NCI-H526 (cell line): ENCODE measurements around the gene SPATS2L.

Experiments used
- DNase-seq, 2 experiments: peaks; one replicate each; lab custom pipeline; 2025; lab: John Stamatoyannopoulos, UW

Gene SPATS2L

DNA sequence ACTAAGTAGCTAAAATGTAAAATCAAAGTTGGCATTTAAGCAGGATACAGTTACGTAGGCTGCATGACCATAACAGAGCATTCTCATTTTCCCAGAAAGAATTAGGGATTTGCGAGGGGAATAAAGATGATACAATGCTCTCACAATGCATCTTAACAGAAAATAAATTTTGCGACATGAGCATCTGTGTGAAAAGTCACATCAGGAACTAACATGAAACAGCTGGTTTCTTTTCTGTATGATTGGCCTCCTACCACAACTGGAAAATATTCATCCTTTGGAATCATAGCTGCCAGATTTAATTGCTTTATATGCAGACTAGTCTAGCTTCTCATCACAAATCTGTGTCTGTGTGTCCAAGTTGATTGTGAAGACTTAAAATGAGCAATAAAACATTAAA lies 137.4 kb downstream of the SPATS2L start:
- no peak for DNase-seq

DNA sequence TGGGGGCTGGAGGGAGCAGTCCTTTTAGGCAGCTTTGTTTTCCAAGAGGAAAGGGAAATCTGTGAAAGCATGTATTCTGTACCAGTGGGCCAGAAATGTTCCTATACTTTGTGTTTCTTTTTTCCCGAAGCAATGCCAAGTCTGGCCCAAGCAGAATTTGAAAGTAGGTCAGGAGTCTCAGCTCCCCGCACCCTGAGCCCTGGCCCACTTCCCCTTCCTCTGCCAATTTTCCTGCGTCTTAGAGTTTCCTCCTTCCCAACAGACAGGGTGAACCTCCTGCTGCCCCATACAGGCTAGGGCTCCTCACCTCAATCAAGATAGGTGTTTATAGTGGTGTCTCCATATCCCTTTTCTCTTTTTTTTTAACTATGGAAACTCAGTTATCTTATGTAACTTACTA lies 138.0 kb downstream of the SPATS2L start:
- no peak for DNase-seq

DNA sequence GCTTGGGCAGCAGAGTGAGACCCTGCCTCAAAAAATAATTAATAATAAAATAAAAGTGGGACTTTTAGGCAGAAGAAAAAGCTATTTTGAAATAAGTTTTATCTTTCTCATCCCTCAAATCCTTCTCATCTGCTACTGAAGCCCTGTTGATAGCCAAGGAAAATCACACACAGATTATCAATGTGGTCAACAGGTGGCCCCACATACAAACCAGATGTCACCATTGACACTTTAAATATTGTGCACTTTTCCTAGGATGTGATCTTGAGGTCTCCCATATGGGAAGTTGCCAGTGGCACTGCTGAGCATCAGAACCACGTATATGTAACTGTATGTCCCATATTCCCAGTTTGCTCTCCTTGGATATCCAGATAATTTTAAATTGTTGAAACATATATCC lies 138.8 kb downstream of the SPATS2L start:
- no peak for DNase-seq

DNA sequence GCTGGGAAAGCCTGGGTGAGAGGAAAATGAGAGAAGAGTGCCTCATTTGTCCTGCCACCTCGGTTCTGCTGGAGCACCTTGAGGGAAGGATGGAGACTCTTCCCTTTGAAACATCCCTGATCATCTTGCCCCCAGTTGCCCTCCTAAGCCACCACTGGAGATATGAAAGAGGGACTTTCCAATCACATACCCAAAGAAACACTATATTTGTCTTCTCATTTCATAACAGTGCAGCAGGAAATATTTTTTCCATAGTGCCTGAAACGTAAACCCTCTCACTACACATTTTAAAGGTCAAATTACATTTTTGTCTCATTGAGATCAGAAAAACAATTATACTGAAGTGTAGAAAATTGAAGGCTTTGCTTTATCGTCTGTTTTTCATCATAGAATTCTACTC lies 140.1 kb downstream of the SPATS2L start:
- no peak for DNase-seq

DNA sequence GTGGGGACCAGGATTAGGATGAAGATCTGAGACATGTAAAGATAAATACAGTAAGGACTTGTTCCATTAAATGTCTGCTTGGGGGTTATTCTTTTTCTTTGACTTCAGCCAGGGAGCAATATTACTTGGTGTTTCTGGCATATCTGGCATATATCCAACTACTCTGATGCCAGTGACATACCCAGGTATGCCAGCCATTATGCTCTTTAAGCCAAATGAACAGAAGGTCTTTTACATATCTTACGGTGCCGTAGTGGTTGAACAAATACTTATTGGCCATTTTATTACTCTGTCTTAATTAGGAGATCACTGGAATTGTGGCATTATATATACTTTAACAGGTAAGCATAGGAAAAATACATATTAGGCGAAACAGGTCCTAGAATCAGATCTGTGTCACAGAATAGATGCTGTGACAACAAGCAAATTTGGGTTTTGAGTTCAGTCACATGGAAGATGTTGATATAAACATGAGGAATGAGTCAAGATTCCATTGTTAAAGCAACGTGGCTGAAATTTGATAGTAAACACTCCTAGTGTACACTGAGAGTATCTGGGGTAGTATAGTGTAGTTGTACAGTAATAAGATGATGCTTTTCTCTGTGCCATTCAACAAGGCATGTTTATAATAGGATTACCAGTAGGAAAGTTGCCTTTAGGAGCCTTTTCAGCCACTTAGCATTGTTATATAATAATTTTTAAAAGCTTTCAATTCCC lies 140.8 kb downstream of the SPATS2L start:
- DNase-seq: no peak

DNA sequence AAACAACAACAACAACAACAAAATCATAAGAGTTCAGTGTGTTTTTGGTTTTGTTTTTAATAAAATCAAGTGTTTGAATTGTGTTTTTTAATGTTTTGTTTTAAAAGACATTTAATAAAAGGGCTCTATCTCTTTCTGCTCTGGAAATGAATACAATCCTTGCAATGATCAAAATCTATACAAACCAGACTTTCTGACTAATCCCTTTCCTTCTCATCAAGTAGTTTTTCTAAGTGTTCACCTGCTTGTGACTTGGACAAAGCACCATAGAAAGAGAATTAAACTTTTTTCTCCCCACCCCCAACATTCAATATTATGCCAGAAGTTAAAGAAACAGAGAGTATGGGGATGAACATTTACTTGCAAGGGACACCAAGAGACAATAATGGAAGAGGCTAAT lies 142.0 kb downstream of the SPATS2L start:
- DNase-seq: no peak

DNA sequence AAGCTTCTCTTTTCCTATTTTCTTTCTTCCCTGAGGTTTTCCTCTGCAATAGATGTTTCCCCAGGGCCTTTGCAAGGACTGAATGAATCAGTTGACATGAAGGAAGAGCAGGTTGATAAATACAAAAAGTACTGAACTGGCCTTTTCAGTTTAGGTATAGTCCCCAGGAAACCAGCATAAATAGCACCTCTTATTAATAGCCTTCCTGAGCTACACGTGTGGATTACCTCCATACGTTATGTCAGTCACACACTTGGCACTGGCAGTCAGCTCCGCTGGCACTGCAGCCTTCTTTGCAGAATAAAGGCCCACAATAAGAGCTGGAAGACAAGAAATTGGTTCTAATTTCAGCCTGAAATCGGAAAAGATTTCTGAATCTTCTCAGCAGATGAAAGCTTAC lies 142.7 kb downstream of the SPATS2L start:
- DNase-seq: no peak

DNA sequence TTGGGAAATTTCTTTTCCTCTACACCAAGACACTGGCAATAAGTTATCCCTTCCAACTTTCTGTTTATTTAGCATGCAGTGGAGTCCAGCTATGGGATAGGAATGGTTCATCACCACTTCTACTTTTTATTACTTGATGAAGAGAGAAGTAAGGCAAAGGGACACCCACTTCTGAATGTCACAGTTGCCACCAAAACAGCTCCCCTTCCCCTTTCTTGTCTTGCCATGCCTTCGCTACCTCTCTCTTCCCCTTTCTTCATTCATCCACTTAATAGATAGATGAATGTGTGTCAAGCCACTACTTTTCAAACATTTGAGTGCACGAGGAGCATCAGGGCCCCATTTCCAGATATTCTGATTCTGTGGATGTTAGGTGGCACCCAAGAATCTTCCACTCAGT lies 143.8 kb downstream of the SPATS2L start:
- no peak for DNase-seq

DNA sequence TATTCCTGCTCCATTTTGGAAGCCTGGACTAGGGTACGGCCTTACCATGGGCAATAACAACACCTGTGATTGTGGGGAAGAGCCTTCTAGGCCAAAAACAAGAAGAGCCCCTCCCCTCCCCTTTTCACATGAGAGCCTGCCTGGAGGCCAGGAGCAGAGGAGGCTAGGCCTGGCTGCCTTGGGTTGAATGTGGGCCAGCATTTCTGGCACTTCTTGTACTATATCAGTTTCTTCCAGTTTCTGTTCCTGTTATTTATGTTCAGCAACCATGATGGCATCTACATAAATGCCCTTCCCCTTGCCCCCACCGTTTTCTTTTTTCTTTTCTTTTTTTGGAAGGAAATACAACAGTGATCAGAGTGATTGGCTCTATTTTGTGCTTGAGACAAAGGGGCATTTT lies 145.0 kb downstream of the SPATS2L start:
- DNase-seq: no peak

DNA sequence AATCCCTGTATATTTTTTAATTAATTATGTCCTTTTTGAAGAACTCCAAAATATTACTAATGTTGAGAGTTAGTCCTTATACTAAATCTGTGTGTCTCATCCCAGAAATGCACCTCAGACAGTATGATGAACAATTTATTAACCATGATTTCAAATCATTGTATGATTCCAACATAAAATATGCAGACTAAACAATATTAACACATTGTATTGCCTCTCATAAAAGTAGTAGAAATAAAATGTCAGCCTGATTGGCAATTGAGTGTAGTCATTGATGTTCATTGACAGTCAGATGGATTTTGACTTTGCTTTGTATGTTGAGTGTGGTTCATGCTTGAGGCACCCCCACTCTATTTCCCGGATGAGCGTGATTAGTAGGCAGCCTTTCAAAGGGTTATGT lies 145.9 kb downstream of the SPATS2L start:
- no peak for DNase-seq

DNA sequence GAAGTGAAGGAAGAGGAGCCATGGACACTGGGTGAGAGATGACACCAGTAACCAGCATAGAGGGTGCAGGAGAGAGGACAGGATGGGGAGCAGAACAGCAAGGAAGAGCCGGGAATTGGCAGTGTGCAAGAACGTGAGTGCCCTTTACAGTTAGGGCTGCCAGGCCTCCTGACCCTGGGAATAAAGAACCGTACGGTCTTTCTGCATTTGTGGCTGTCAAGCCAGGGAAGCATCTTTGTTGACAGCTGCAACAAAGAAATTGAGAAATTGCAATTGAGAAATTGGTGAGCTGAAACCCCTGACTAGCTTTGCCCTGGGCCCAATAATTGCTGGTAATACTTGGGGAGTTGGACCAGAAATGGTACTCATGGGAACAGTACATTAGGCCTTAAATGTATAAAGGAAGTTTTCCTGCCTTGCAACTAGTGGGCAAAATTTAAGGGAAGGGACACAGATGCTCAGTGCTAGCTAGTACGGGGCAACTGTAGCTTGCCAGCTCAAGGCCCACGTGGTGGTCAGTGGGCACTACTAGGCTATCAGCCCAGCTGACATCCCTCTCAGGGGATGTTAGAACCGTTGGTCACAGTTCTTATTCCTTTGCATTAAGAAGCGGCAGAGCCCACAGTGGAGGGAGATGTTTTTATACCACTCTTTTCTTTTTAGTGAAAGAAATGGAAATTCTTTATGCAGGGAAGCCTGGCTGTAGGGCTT lies 146.8 kb downstream of the SPATS2L start:
- DNase-seq: no peak

DNA sequence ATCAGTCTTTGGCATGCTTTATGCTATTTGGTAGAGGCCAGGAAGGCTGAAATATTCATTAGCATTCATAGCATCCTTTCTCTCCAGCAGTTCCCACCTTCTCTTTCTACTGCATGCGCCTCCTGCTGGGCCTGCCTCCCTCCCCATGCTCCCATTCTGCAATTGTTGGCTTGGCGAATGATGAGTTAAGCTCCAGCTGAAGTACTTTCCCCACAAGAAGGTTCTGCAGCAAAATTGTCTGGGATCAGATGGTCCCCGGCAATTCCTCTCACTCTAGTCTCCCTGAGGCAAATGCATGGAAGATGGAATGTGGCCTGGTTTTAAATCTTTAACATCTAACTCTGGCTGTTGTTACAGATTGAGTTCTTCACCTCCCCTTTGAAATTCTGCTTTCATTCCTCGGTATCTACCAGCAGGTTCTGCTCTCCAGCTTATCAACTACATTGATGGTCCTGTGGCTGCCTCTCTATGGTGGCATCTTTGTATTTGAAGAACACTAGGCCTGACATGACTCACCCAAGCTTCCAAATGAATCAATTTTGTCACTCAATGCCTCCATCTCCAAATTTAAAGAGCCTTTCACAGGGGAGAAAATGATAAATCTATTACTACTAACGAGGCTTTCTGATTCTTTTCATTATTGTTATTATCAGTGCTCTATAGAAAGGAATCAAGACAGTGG lies 147.5 kb downstream of the SPATS2L start:
- DNase-seq: no peak

DNA sequence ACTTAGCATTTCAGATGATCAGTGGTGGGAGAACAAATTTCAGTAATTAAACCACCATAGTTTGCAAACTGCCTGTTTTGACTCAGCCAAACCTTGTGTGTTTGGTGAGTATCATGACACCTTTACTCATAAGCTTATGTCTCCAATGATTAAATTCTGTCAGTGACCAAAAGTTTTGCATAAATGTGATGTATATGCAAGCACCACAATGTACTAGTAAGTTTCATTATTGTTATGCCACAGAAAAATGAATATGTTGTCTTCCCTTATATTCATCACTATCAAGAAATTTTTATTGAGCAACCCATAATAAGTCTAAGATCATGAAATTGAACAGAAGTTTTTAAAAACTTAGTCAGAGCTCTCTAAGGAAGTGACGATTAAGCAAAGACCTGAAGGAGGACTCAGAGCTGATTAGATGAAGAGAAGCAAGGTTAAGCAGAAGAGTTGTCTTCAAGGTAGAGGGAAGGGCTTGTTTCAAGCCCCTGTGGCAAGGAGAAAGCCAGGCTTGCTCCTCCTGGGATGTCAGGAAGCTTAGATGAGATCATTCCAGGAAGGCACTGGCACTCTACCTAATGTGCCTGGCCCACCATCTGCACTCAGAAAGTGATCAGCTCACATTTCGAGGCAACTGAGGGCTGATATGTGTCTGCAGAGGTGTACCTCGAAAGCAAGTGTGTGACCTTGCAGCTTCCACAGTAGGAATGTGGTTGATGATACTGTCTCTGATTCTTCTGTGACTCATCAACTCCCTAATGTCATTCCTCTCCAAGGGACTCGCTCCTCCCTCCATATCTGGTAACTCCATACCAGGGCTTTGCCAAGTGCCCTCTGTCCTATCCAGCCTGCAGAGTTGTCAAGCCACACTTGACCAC lies 148.7 kb downstream of the SPATS2L start:
- peak; percentile 24 to 26 for DNase-seq

DNA sequence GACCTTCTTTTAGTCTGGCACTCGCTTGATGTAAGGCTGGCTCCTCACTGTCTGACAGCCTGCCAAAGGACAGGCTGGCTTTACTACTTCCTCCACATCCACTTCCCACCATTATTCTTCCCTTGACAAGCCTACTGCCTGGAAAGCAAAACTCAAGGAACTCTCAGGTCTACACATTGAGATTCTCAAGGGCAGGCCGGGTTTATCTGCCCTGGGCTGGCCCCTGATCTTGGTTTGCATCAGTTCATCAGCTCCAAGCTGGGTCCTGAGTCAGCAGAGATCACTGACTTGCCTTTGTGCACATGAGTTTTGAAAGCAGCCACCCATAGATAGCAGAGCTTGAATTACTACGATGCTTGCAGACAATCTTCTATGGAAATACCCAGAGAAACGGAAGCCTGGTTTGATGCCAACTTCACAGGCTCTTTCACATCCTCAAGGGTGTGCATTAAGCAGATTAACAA lies 149.5 kb downstream of the SPATS2L start:
- DNase-seq: no peak

DNA sequence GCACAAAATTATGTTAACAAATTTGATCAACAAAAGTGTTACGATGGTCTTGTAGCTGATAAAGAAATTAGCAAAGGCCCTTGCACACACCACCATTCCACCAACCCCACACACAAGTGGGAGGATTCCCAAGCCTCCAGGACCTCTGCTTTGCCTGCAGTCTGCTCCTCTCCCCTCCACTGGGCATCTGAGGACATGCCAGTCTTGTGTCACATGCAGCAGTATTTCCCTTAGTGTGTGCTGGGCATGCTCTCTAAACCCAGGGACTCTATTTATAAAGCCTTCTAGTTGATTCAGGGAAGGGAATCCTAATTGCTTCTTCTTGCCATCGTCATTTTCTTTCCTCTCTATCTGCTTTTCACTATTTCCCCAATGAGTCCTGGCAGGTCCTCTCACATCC lies 150.1 kb downstream of the SPATS2L start:
- DNase-seq: no peak

DNA sequence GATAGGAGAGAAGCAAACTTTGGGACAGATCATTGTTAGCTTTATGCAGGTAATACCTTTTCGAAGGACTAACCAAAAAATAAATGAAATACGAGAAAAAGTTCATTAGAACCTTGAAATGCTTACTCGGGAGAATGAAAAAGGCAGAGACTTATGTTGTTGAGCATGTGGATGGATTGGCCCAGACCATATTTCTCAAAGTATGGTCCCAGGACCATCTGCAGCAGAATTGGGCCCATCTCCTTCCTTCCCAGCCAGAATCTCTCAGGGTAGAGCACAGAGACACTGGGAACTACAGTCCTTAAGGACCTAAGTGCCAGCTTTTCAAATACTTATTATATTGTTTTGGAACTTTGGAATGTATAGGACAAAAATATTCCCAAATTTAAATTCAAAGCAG lies 152.6 kb downstream of the SPATS2L start:
- no peak for DNase-seq

DNA sequence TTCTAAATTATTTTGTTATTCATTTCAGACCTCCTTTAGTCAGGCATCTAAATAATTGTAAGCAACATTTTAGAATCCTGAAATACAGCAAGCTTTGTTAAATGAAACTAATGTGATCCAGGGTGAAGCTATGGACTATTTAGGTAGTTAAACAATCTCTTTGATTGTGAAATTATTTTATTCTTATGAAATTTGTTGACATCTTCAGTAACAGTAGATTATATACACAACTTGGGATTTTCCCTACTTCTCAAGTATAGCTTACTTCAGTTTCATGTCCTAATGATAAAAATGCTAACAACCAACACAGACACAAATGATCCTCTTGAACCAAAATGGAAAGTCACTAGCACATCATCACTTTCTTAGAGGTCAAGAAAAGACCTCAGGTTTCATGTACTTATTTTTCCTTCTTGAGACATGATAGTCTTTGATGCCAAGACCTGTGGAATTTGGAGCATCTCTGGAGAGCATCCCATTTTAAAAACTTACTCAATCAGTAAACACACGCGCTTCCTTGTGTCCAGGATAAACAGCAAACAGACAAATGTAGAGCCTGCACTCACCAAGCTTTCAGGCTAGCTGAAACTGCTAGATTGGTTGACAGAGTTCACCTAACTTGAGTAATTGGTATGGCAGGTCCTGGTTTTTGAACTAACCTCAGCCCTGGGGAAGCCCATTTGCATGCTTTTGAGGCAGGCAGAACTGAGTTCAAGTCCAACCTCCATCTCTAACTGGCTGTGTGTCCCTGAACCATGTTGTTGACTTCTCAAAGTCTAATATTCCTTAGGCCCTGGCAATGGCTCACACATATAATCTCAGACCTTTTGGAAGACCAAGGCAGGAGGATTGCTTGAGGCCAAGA lies 155.6 kb downstream of the SPATS2L start:
- no peak for DNase-seq

DNA sequence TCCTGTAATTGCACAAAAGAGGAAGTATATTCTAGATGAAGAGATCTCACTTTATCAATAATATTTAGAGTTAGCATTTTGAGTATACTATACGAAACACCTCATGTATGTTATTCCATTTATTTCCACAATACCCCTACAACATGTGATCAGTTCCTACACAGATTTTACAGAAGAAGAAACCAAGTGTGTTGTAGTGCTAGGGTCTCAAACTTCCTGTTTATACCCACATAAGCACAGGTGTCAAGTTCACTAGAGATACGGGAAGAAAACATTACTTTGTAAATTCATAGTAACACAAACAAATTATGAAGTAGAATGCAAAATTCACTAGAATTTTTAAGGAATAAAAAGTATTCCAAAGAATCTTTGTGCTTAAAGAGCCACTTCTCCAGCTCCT lies 157.0 kb downstream of the SPATS2L start:
- DNase-seq: no peak

DNA sequence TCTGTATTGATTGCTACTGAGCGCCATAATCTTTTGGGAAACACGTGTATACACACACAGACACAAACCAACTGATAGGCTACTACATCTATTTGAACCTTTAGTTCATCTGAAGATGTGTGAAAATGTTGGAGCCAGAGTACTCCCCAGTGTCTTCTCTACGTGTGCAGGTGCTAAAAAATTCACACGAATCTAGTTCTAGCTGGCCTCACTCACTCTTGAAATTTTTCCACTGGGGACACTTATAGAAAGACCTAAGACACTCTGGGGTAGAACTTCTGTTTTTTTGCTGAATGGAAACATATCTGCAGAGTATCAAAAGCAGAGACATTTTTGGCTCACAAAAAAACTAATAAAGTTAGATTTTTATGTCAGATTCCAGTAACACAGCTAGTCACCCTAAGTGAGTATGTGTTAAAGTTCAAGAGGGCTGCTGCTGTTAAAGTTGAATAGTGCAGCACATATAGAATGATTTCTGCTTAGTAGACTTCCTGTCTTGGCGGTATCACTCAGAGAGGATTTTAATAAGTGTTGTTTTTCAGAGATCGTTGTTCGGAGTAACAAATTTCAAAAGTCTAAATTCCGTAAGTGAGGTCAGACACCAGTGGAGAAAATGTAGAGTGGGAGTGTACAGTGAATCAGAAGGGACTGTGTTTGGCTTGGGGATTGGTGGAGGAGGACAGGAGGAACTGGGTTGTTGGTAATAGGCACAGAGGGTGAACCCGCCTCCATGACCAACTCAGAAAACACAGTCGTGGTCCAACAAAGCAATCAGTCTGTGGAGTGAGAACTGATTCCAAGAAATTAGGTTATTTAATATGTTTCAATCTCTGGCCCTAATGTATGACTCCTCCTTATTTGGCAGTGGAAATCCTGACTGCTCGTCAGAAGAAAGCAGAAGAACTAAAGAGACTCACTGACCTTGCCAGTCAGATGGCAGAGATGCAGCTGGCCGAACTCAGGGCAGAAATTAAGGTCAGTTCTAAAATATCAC lies 160.2 kb downstream of the SPATS2L start:
- no peak for DNase-seq
